Neuronal stem cell (in vitro differentiated cells): ENCODE results near the gene ZNF428.

Source experiments
- DNase-seq: peaks from one replicate; pipeline ENCODE4 v3.0.0-alpha.2; 2013; ENCODE audit warnings: low spot score
- H2AFZ ChIP-seq: one replicate; pipeline ENCODE4 v1.6.1; 2013; ENCODE audit warnings: mild to moderate bottlenecking, low read length, inconsistent platforms
- H2AK5ac ChIP-seq: 2 replicates; pipeline ENCODE4 v1.6.1; 2013; ENCODE audit warnings: low read depth, mild to moderate bottlenecking, inconsistent platforms, low read length, moderate library complexity, mixed read lengths
- H2BK120ac ChIP-seq: 2 replicates; pipeline ENCODE4 v1.6.1; 2013; ENCODE audit warnings: low read depth, mild to moderate bottlenecking, inconsistent platforms, low read length, moderate library complexity, mixed read lengths
- H2BK12ac ChIP-seq: one replicate; pipeline ENCODE4 v1.6.1; 2013; ENCODE audit warnings: low read length, inconsistent platforms
- H2BK15ac ChIP-seq: 2 replicates; pipeline ENCODE4 v1.6.1; 2013; ENCODE audit warnings: mild to moderate bottlenecking, low read length, inconsistent platforms, mixed read lengths
- H2BK5ac ChIP-seq: one replicate; pipeline ENCODE4 v1.6.1; 2013; ENCODE audit warnings: inconsistent platforms, mild to moderate bottlenecking, low read length, moderate library complexity
- H3K14ac ChIP-seq: one replicate; pipeline ENCODE4 v1.6.1; 2013; ENCODE audit warnings: low read length, inconsistent platforms
- H3K18ac ChIP-seq: 2 replicates; pipeline ENCODE4 v1.6.1; 2013; ENCODE audit warnings: low read length, inconsistent platforms
- H3K23ac ChIP-seq: 2 replicates; pipeline ENCODE4 v1.6.1; 2013; ENCODE audit warnings: low read depth, mild to moderate bottlenecking, mixed read lengths, low read length, inconsistent platforms; ENCODE audit not compliant: poor library complexity
- H3K27ac ChIP-seq: replicated peaks from 3 replicates; pipeline ENCODE4 v1.5.1; 2013; ENCODE audit warnings: low read length, inconsistent platforms
- H3K27me3 ChIP-seq, 3 experiments: 2 replicates each; pipeline ENCODE4 v1.6.1; 2013; ENCODE audit warnings: low read length in 3 of 3, mild to moderate bottlenecking in 2 of 3, inconsistent platforms in 1 of 3, low read depth in 1 of 3, mixed read lengths in 1 of 3, moderate library complexity in 1 of 3; ENCODE audit not compliant: control insufficient read depth in 3 of 3, insufficient read depth in 3 of 3
- H3K36me3 ChIP-seq, 2 donors: replicated peaks in 1 of 2; 2 replicates each; pipeline ENCODE4 v1.6.1; 2013; ENCODE audit warnings: low read length in 2 of 2; ENCODE audit not compliant: control insufficient read depth in 2 of 2, insufficient read depth in 2 of 2
- H3K4ac ChIP-seq: 2 replicates; pipeline ENCODE4 v1.6.1; 2013; ENCODE audit warnings: inconsistent platforms, mild to moderate bottlenecking, low read length, moderate library complexity
- H3K4me1 ChIP-seq, 2 donors: 1 replicate in 1 of 2; 2 replicates in 1 of 2; pipeline ENCODE4 v1.6.1; 2013; ENCODE audit warnings: low read length in 2 of 2, low read depth in 1 of 2; ENCODE audit not compliant: control insufficient read depth in 2 of 2, insufficient read depth in 1 of 2
- H3K4me2 ChIP-seq: one replicate; pipeline ENCODE4 v1.6.1; 2013; ENCODE audit warnings: mild to moderate bottlenecking, low read length, inconsistent platforms; ENCODE audit not compliant: insufficient read depth, poor library complexity, severe bottlenecking
- H3K4me3 ChIP-seq, 2 donors: 2 replicates each; pipeline ENCODE4 v1.5.1; 2013; ENCODE audit warnings: low read length in 2 of 2, mild to moderate bottlenecking in 2 of 2, inconsistent platforms in 1 of 2, moderate library complexity in 1 of 2
- H3K79me1 ChIP-seq: one replicate; pipeline ENCODE4 v1.6.1; 2013; ENCODE audit warnings: low read depth, mild to moderate bottlenecking, inconsistent platforms, low read length, moderate library complexity
- H3K9ac ChIP-seq: one replicate; pipeline ENCODE4 v1.6.1; 2013; ENCODE audit warnings: mild to moderate bottlenecking, low read depth, low read length, inconsistent platforms; ENCODE audit not compliant: poor library complexity
- H3K9me3 ChIP-seq, 2 donors: replicated peaks in 1 of 2; 2 replicates each; pipeline versions ENCODE3 to v1.6.1; 2013; ENCODE audit warnings: low read length in 2 of 2, mild to moderate bottlenecking in 2 of 2, inconsistent platforms in 1 of 2, low read depth in 1 of 2, mixed read lengths in 1 of 2, moderate library complexity in 1 of 2; ENCODE audit not compliant: control insufficient read depth in 2 of 2, insufficient read depth in 1 of 2
- H4K8ac ChIP-seq: one replicate; pipeline ENCODE4 v1.6.1; 2013; ENCODE audit warnings: low read depth, mild to moderate bottlenecking, inconsistent platforms, low read length, moderate library complexity
- H4K91ac ChIP-seq: one replicate; pipeline ENCODE4 v1.6.1; 2013; ENCODE audit warnings: low read length, low read depth, mild to moderate bottlenecking, inconsistent platforms; ENCODE audit not compliant: poor library complexity
- WGBS, 2 donors: extraction: QIAGEN DNeasy Blood & Tissue Kit; methylation state at CpG; one replicate each; pipeline ENCODE4 v1.1.7; 2013; ENCODE audit warnings: missing lambda C conversion rate in 2 of 2, mixed read lengths in 1 of 2; ENCODE audit not compliant: insufficient read length in 2 of 2, insufficient replicate concordance in 1 of 2; ENCODE audit errors: extremely low coverage in 2 of 2; 5-methylcytosine and 5-hydroxymethylcytosine counted together

Gene ZNF428

GRCh38 chr19:43641333-43641732 lies 21.9 kb upstream of the ZNF428 start:
- H2AFZ ChIP-seq: no peak overlapping the region

GRCh38 chr19:43640424-43640757 lies 21.0 kb upstream of the ZNF428 start:
- H2BK15ac ChIP-seq: peak overlapping the region; percentile 96
- peaks cover 25 to 31% of the 10 kb centered on the region in 2 donors for H3K4me1 ChIP-seq
- no peak overlapping the region for H4K91ac ChIP-seq
- peaks cover 0 to 13% of the 10 kb centered on the region in 2 donors for H3K36me3 ChIP-seq
- H3K4me3 ChIP-seq: peak overlapping the region; percentile 89 to 99
- peaks cover 0 to 9% (median 2%) of the 10 kb centered on the region in 3 experiments for H3K27me3 ChIP-seq
- peak overlapping the region; percentile 99 for H3K18ac ChIP-seq
- peak overlapping the region; percentile 92 for H3K9ac ChIP-seq
- peak overlapping the region; percentile 78 for H2BK5ac ChIP-seq
- peak overlapping the region; percentile 99 for H2AK5ac ChIP-seq
- peak overlapping the region; percentile 63 for H2BK12ac ChIP-seq
- H3K4me2 ChIP-seq: peak overlapping the region; percentile 95
- H4K8ac ChIP-seq: no peak overlapping the region
- peak overlapping the region; percentile 96 for H3K14ac ChIP-seq
- no peak overlapping the region for H3K27ac ChIP-seq
- peak overlapping the region; percentile 80 for H3K4ac ChIP-seq
- WGBS, 2 donors: no CpG with 5 or more reads among the region's 9 CpGs
- H2BK120ac ChIP-seq: peak overlapping the region; percentile 98
- H2AFZ ChIP-seq: peak overlapping the region; percentile 88
- peak overlapping the region; percentile 96 for H3K23ac ChIP-seq
- no peaks in the 10 kb centered on the region for H3K9me3 ChIP-seq
- H3K79me1 ChIP-seq: peaks cover 9% of the 10 kb centered on the region
- no peak for DNase-seq

More at GRCh38 chr19:43641333-43641732, 21.9 kb upstream of the ZNF428 start:
- no peak overlapping the region for H3K4ac ChIP-seq
- no peak overlapping the region for H2BK15ac ChIP-seq
- no peak overlapping the region for H3K4me3 ChIP-seq
- no peak overlapping the region for H3K18ac ChIP-seq
- no peak overlapping the region for H4K91ac ChIP-seq
- H2BK5ac ChIP-seq: no peak overlapping the region
- no peak overlapping the region for H2BK12ac ChIP-seq
- no peak overlapping the region for H3K4me2 ChIP-seq
- no peak overlapping the region for H2BK120ac ChIP-seq
- H3K23ac ChIP-seq: no peak overlapping the region
- no peak for DNase-seq
- H3K9me3 ChIP-seq: peaks cover 2 to 6% of the 10 kb centered on the region in 2 donors
- peaks cover 9% of the 10 kb centered on the region for H3K79me1 ChIP-seq
- H3K27ac ChIP-seq: no peak overlapping the region
- H4K8ac ChIP-seq: no peak overlapping the region
- peaks cover 0 to 13% of the 10 kb centered on the region in 2 donors for H3K36me3 ChIP-seq
- no peak overlapping the region for H2AK5ac ChIP-seq
- H3K4me1 ChIP-seq: peaks cover 18 to 24% of the 10 kb centered on the region in 2 donors
- H3K27me3 ChIP-seq: peaks cover 0 to 9% (median 2%) of the 10 kb centered on the region in 3 experiments
- WGBS, 2 donors: no CpG with 5 or more reads among the region's 2 CpGs
- no peak overlapping the region for H3K14ac ChIP-seq
- no peak overlapping the region for H3K9ac ChIP-seq

GRCh38 chr19:43639519-43640423 lies 20.3 kb upstream of the ZNF428 start, which contains the start of gene CADM4:
TSS of gene CADM4 (minus strand) at chr19:43639850. CDS start at chr19:43639790, 60 bp downstream.
- no peak within 1 kb of the TSS for H4K91ac ChIP-seq
- peaks cover 0 to 13% of the 10 kb centered on the region in 2 donors for H3K36me3 ChIP-seq
- DNase-seq: peak; percentile 41
- H4K8ac ChIP-seq: peak within 1 kb of the TSS; percentile 25
- peak within 1 kb of the TSS; percentile 92 for H3K9ac ChIP-seq
- peak within 1 kb of the TSS; percentile 98 for H2BK120ac ChIP-seq
- H2AK5ac ChIP-seq: peak within 1 kb of the TSS; percentile 99
- H3K14ac ChIP-seq: peak within 1 kb of the TSS; percentile 96
- peak within 1 kb of the TSS; percentile 63 for H2BK12ac ChIP-seq
- peak within 1 kb of the TSS; percentile 89 to 99 for H3K4me3 ChIP-seq
- no CpG with 5 or more reads among the region's 110 CpGs for WGBS, 2 donors
- no peaks in the 10 kb centered on the region for H3K9me3 ChIP-seq
- peak within 1 kb of the TSS; percentile 96 for H3K23ac ChIP-seq
- H3K4me2 ChIP-seq: peak within 1 kb of the TSS; percentile 95
- H2BK5ac ChIP-seq: peak within 1 kb of the TSS; percentile 78
- H3K4ac ChIP-seq: peak within 1 kb of the TSS; percentile 80
- H2BK15ac ChIP-seq: peak within 1 kb of the TSS; percentile 96
- peak within 1 kb of the TSS; percentile 88 for H2AFZ ChIP-seq
- peaks cover 28 to 37% of the 10 kb centered on the region in 2 donors for H3K4me1 ChIP-seq
- H3K18ac ChIP-seq: peak within 1 kb of the TSS; percentile 99
- H3K27ac ChIP-seq: no peak within 1 kb of the TSS
- H3K79me1 ChIP-seq: peaks cover 9% of the 10 kb centered on the region
- peaks cover 0 to 9% (median 2%) of the 10 kb centered on the region in 3 experiments for H3K27me3 ChIP-seq

- H3K36me3 ChIP-seq: peaks cover 0 to 15% of the 10 kb centered on the region in 2 donors
- peak overlapping the region; percentile 5 for H3K14ac ChIP-seq
- H4K91ac ChIP-seq: no peak overlapping the region
- H3K9me3 ChIP-seq: no peaks in the 10 kb centered on the region
- no peak overlapping the region for H3K4ac ChIP-seq
- no CpG with 5 or more reads among the region's 18 CpGs for WGBS, 2 donors
- peak overlapping the region; percentile 76 for H2AFZ ChIP-seq
- peaks cover 0 to 9% (median 2%) of the 10 kb centered on the region in 3 experiments for H3K27me3 ChIP-seq
- no peak overlapping the region for H2BK12ac ChIP-seq
- H3K18ac ChIP-seq: peak overlapping the region; percentile 31
- H3K4me3 ChIP-seq: peak overlapping the region; percentile 86 to 99
- peak overlapping the region; percentile 89 for H3K9ac ChIP-seq
- H4K8ac ChIP-seq: no peak overlapping the region
- no peak for DNase-seq
- no peak overlapping the region for H2BK15ac ChIP-seq
- H3K27ac ChIP-seq: no peak overlapping the region
- peaks cover 9% of the 10 kb centered on the region for H3K79me1 ChIP-seq
- peak overlapping the region; percentile 60 for H3K4me2 ChIP-seq
- H3K4me1 ChIP-seq: peaks cover 32 to 43% of the 10 kb centered on the region in 2 donors
- peak overlapping the region; percentile 15 for H2AK5ac ChIP-seq
- no peak overlapping the region for H3K23ac ChIP-seq
- no peak overlapping the region for H2BK120ac ChIP-seq
- no peak overlapping the region for H2BK5ac ChIP-seq
These were observed 19.6 kb upstream of the ZNF428 start for GRCh38 chr19:43638995-43639518.
